Keratinocyte (primary cell): ENCODE measurements around the gene CYB5R4.

Experiments used
- EZH2 ChIP-seq: IDR thresholded peaks from one replicate; pipeline ENCODE4 v1.6.1; 2012; ENCODE audit warnings: inconsistent platforms, mild to moderate bottlenecking, low read length, moderate library complexity
- TF ChIP-seq, protein P1 (sequence below), 3 experiments: IDR thresholded peaks in 1 of 3; conservative IDR thresholded peaks in 1 of 3; optimal IDR thresholded peaks in 1 of 3; 2 replicates in 2 of 3; 3 replicates in 1 of 3; pipeline versions ENCODE3 to v1.5.1; 2011; ENCODE audit warnings: low read length in 3 of 3, mild to moderate bottlenecking in 3 of 3, moderate library complexity in 2 of 3, control low read depth in 1 of 3, inconsistent platforms in 1 of 3; ENCODE audit not compliant: insufficient read depth in 2 of 3; ENCODE audit errors: extremely low read depth in 1 of 3

DNA sequence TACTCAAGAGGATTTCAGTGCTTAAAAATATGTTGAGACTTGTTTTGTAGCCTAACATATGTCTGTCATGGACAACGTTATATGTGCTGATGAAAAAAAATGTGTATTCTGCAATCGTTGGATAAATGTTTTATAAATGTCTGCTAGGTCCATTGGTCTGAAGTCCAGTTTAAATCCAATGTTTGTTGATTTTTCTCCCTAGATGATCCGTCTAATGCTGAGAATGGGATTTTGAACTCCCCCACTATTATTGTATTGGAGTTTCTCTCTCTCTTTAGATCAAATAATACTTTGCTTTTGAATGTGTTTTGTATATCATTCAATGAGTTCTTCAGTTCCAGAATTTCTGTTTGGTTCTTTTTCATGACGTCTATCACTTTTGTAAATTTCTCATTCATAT is 44.9 kb downstream of the CYB5R4 start:
- TF ChIP-seq, protein P1, sequence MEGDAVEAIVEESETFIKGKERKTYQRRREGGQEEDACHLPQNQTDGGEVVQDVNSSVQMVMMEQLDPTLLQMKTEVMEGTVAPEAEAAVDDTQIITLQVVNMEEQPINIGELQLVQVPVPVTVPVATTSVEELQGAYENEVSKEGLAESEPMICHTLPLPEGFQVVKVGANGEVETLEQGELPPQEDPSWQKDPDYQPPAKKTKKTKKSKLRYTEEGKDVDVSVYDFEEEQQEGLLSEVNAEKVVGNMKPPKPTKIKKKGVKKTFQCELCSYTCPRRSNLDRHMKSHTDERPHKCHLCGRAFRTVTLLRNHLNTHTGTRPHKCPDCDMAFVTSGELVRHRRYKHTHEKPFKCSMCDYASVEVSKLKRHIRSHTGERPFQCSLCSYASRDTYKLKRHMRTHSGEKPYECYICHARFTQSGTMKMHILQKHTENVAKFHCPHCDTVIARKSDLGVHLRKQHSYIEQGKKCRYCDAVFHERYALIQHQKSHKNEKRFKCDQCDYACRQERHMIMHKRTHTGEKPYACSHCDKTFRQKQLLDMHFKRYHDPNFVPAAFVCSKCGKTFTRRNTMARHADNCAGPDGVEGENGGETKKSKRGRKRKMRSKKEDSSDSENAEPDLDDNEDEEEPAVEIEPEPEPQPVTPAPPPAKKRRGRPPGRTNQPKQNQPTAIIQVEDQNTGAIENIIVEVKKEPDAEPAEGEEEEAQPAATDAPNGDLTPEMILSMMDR (optimal IDR thresholded peaks at IDR 0.05 in 1 of 3, IDR thresholded peaks at IDR 0.05 in 1 of 3, conservative IDR thresholded peaks at IDR 0.05 in 1 of 3; ENCODE audit: extremely low read depth in 1 of 3, insufficient read depth in 2 of 3, low read length in 3 of 3) = no peak
- no peak for TF ChIP-seq EZH2
